GM11168 (cell line): ENCODE data around the gene TPX2.

Source experiments
- in situ Hi-C: fragments of 300-500 bp; cut with MboI; formaldehyde crosslinking; loops from one replicate; pipeline ENCODE4 v1.12.0; 2022; ENCODE audit warnings: low sequenced_read_pairs; ENCODE audit not compliant: unreplicated experiment

The TPX2 gene

DNA sequence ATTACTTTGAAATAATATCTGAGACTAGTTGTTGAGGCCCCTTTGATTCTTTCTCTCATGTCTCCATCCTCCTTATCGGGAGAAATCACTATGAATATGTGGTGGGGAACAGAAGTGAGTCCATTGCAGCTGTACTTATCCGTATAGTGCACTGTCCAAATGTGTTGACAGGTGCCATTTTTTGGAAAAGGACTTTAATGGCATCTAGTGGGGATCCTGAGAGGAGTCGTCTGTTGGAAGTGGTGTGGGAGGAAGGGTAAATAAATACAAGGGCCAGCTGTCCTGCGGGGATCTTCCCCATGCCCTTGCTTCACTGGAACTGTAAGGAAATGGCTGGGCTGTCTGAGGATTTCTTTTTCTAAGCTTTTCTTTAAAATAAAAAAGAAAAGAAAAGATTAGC is 19.4 kb downstream of the TPX2 start:
- in situ Hi-C loops = no loop called here

DNA sequence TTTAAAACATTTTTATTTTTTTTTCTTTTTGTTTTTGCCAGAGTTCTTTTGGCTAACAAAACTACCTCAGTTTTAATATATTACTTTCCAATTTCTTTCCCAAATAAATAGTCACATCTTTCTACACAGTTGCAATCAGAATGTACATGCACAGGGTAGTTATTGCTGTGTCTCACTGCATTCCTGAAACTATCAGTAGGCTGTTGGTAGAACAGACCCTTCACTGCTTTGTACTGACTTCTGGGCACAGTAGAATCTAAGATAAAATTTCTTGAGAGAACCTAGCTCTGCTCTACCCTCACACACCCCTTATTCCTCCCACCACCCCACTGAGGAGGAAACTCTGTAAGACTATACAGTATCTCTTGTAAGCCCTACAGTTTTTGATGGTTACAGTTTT is 19.9 kb downstream of the TPX2 start:
- in situ Hi-C loops = no loop called here

DNA sequence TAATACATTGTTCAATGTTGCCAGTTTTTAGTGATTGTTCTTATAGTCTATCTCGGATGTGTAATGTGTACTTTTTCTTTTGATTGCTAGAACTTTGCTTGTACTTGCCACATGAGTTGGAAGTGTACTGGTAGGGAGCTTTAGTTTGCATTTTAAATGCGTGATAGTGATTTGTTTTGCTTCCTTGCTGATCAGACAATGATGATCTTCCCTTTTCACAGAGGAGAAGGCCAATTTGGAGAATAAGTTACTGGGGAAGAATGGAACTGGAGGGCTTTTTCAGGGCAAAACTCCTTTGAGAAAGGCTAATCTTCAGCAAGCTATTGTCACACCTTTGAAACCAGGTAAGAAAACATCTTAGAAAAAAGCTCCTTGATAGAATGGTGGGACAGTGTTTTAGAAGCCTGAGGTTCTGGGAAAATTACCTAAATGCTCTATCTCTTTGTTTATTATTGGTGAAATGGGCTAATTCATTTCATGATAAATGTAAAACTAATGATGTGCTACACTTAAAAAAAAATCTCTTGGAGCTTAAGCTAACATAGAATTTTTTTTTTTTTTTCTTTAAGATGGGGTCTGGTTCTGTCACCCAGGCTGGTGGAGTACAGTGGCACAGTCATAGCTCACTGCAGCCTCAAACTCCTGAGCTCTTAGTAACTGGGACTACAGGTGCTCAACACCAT is 20.9 kb downstream of the TPX2 start:
- in situ Hi-C loops = no loop called here

DNA sequence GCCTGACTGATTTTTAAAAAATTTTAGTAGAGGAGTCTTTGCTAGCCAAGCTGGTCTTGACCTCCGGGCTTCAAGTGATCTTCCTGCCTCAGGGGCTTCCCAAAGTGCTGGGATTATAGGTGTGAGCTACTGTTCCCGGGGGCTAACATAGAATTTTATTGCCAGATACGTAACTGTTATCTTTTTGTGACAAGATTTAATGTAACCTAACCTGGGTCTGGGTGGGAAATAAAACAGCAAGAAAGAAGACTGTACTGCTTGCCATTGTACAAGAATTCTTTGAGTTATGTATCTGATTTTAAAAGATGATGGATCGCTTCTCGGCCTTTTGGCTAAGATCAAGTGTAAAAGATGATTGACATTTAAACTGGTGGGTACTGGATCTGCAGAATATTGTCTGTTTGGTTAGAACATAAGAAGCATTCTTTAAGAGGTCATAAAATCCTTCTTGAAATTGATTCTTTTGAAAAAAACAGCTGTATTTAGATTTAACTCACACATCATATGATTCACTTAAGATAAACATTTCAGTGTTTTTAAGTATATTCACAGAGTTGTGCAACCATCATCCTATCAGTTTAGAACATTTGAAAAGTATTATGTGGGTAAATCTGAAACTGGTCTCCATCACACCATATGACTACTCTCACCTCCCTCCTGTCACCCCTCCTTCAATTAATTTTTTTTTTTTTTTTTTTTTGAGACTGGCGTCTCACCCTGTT is 21.6 kb downstream of the TPX2 start:
- in situ Hi-C loops = no loop called here

DNA sequence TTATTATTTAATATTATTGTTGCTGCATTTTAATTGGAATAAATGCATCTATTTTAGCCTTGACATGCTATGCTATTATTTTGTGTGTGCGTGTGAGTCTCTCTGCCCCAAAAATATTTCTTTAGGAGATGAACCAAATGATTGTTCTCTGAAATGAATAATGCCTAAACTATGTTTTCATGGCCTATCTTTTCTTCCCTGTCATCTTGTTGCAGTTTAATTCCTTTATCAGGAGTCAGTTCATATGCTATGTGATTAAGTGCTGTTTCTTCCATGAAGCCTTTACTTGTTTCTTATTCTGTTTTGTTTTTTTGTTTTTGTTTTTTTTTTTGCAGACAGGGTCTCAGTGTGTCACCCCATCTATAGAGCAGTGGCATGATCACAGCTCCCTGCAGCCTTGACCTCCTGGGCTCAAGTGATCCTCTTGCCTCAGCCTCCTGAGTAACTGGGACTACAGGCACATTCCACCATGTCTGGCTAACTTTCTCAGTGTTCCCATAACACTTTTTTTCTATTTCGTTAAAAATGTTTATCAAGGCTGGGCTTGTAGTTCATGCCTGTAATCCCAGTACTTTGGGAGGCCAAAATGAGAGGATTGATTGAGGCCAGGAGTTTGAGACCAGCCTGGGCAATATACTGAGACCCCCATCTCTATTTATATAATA is 25.7 kb downstream of the TPX2 start:
- in situ Hi-C loops = no loop called here

DNA sequence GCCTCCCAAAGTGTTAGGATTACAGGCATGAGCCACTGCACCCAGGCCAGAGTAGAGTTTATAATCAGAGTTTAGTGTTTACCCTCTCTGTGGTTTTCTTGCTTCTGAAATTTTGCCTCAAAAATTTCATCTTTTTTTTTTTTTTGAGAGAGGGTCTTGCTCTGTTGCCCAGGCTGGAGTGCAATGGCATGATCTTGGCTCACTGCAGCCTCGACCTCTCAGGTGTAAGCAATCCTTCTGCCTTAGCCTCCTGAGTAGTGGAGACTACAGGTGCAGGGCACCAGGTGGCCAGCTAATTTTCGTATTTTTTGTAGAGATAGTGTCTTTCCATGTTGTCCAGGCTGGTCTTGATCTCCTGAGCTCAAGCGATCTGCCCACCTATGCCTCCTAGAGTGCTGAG is 28.7 kb downstream of the TPX2 start:
- in situ Hi-C loops = no loop called here

DNA sequence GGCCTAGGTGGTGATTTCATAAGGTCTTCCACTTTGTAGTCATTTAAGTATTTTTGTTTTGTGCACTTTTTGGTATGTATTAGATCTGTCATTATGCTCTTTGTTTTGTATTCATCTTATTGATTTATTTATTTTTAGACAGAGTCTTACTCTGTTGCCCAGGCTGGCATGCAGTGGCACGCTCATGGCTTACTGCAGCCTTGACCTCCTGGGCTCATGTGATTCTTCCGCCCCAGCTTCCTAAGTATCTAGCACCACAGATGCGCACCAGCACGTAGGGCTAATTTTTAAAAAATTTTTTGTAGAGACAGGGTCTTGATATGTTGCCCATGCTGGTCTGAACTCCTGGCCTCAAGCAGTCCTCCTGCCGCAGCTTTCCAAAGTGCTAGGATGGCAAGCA is 30.6 kb downstream of the TPX2 start:
- in situ Hi-C loops = no loop called here

DNA sequence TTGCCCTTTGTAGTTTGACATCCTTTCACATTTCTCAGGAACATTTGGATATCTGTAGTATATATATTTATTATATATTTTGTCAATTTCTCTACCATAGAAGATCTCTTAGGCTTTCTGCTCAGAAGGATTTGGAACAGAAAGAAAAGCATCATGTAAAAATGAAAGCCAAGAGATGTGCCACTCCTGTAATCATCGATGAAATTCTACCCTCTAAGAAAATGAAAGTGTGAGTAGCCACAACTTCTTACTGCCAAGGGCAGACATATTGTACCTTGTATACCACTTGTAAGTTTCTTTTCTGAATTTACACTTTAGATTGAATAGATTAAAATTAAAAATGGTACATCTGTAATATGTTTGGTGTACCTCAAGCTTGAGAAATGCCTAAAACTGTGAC is 31.2 kb downstream of the TPX2 start:
- in situ Hi-C loops = no loop called here

DNA sequence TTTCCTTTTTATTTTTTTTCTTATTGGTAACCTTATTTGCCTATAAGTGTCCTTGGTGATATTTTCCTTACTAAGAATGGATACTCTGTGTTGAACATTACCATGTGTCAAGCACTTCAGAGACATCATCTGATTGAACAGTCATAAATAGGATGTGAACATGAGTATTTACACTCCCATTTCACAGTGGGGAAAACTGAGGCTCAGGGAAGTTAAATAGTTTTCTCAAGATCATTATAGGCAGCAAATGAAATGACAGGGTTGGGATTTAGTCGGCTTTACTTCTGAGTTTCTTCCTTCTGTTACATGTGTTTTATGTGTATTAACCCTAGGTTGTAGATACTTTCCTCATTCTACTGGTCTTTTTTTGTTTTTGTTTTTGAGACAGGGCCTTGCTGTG is 35.3 kb downstream of the TPX2 start:
- in situ Hi-C loops = no loop called here

DNA sequence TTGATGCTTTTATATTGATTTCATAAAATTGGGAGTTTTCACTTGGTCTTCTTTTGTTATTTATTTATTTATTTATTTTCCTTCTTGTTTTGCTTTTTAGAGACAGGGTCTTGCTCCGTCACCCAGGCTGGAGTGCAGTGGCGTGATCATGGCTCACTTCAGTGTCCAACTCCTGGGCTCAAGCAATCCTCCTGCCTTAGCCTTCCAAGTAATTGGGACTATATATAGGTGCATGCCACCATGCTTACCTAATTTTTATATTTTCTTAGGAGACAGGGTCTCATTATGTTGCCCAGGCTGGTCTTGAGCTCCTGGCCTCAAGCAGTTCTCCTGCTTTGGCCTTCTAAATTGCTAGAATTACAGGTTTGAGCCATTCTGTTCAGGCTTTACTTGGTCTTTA is 41.7 kb downstream of the TPX2 start:
- in situ Hi-C loops = no loop called here

DNA sequence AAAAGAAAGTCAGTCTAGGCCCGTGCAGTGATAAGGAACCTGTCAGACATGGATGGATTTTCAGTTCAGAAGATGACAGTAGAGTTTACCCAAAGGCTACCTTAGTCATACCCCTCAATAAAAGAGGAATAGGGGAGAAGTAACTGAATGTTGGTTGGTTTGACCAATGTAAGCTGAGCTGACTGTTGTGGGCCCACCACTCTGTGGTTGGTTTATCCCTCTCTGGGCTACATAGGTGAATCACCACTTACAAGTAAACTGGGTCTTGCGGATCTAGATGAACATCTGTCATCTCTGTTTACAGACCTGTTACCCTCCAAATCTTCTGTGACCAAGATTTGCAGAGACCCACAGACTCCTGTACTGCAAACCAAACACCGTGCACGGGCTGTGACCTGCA is 42.9 kb downstream of the TPX2 start:
- in situ Hi-C loops = no loop called here

DNA sequence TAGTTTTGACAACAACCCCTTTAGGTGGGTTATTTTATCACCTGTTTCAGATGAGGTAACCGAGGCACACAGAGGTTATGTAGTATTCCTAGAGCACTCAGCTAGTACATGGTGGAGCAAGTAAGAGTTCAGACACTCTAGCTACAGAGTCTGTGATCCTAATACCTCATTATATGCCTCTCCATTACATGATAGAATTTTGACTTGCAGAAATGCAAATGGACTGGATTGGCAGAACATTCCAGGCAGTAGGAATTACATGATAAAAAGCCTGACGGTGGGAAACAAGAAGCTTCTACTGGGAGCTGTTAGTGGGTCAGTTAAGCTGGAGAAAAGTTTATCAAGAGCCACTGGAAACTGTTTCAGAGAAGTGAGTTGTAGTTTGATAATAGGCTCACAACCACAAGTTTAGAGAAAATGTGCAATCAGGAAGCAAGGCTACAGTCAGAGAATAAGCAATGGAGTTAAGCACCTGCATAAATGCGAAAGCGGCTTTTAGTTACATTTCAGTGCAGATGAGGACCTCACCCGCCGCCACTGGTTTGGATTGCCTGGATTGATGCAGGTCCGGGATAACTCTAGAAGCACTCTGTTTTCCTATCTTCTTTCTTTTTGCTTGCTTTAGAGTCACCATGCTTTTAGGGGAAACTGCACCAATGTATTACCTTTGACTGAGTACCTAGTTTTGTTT is 45.4 kb downstream of the TPX2 start:
- in situ Hi-C loops = no loop called here

DNA sequence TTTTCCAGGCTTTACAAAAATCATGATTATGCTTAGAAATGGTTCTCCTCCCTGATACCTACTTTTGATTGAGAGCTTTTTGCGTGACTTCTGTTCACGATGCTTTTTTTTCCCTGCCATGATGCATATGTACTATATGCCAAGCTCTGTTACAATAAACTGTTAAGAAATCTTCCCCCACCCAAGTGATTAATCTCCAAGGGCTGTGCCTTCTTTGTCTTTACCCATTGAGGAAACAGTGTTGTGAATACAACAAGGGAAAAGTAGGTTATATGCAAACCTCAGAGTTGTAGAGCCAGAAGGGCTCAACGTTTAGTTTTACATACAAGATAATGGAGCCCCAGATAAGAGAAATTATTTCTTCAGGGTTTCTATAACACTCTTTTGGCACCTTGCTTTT is 46.0 kb downstream of the TPX2 start:
- in situ Hi-C loops = no loop called here

DNA sequence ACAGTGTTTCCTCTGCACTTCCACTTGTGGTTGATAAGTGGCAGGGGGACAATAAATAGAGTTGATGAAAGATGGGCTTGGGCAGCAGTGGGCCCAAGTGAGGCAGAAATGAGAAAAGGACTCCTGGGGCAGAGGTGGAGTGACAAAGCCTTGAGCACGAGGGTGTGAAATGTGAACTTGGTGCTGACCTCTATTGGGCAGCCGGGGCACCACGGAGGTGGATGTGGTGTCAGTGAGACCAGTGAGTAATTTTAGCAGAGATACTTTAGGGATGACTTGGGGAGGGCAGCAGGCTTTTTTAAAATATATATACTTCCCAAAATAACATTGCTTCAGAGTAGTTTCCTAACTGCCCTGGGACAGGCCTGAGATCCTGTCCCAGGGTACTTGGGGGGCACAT is 49.5 kb downstream of the TPX2 start:
- in situ Hi-C loops = no loop called here

DNA sequence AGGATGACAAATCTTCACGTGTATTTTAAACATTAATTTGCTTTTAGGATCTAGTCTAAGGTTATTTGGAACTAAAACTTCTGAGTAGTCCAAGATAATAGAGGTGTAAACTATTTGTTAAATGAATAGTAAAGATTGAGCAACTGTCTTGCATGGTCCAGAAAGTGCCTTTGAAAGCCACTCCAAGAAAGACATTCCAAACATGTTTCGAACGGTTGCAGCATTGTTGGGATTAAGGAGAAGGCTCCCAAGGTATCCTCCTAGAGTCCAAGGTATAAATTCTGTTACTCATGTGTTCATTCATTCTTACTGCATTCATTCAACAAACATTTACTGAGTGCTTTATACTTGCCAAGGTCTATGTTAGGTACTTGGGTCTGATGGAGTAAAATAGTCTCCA is 51.3 kb downstream of the TPX2 start:
- in situ Hi-C loops = no loop called here

DNA sequence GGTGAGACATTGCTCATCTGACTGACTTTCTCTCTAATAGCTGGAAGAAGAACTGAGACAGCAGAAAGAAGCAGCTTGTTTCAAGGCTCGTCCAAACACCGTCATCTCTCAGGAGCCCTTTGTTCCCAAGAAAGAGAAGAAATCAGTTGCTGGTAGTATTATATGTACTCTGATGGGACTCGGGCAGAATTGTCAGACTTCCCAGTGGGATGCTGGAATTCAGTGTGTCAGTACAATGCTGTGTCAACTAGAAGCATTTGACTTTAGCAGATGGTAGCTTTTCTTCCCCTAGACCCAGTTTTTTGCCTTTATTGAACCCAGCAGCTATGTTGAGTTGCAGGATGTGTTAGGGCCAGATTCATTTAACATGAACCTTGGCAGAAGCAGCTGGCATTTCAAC is 58.3 kb downstream of the TPX2 start:
- in situ Hi-C loops = no loop called here

DNA sequence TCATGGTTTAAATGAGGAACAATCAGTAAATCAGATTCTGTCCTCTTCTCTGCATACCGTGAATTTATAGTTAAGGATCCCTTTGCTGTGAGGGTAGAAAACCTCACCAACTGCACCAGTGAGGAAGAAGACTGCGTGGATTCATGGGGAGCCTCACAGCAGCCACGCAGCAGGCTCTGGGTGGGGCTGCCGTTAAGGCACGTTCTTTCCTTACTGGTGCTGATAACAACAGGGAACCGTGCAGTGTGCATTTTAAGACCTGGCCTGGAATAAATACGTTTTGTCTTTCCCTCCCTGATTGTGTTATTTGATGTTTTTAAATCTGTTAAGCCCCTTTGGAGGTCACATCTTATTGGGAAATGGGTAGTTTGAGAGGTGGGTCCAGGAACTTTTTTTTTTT is 62.4 kb downstream of the TPX2 start:
- in situ Hi-C loops = no loop called here

DNA sequence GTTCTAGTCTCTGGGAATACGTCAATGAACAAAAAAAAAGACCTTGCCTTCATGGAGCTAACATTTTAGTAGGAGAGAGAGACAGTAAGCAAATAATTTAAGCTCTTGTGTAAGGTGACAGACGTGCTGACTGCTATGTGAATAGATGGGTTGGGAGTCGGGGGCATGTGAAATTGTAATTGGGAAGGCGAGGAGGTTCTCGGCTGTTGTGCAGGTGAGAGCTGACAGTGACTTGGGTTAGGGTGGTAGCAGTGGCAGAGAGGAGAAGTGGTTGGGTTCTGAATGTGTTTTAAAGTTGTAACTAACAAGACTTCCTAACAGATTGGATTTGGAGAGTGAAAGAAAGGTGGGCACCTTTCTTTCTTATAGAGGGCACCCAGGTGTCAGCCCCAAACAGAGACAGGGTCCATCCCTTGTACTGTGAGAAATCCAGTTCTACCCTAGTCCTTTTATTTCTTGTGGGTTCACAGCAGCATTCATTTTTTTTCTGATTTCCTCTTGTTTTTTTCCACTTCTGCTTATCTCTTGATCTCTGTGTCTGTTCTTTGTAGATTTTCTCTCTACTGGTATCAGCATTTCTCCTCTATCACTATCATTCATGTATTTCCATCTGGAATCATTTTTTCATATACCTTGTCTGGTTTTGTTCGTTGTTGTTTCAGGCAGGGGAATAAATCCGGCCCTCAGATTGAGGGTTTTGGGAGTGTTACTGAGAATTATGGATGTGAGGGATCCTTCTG is 64.6 kb downstream of the TPX2 start:
- in situ Hi-C loops = no loop called here

DNA sequence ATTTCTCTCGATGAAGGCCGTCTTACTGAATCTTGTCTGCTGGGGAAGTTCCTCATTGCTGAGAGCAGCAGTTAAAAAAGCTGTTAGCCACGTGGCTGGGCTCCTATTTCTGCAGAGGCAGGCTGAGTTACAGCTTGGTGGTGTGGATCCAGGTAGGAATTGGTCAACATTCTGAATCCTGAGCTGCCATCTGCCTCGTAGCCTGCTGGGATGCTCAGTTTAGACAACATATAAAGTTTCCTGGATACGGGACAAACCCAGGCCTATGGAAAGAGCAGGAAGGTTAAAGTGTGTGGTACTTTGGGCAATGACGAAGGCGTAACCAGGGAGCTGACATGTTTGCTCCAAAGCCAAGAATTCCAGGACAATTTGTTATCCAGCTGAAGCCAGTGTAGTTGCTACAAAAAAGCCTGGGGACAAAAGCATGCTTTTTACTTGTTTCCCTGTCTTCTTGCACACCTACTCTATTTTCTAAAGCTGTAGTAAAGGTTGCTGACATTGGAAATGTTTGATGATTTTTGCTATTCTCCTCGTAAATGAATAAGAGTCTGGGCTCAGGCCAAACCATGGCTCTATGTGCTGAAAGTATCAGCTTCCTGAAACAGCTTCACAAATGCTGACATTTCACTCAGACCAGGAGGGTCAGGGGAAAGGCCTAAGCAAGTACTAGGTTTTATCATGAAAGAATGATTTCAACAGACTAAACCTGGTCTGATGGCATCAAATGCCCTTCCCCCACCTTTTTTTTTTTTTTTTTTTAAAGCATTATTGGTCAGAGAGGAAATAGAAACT is 67.7 kb downstream of the TPX2 start:
- in situ Hi-C loops = no loop called here

DNA sequence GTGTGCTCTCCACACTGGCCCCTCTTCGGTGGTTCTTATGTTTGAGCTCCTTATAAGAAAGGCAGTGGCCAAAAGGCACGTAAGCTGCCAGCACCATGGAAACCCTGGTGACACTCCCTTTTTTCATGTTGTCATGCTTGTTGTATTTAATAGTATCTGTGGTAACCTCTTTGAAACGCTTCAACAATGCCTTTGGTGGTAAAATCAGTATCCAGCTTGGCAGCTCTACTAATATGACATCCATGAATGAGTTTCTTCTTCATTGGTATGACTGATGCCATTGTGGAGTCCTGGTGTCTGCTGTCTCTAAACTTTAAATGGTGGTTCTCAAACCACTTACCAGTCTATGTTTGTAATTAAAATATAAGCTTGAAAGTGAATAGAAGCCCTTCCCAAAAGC is 69.4 kb downstream of the TPX2 start:
- in situ Hi-C loops = no loop called here
